ENCODE measurements around the gene CEP350.

CEP350 gene

DNA sequence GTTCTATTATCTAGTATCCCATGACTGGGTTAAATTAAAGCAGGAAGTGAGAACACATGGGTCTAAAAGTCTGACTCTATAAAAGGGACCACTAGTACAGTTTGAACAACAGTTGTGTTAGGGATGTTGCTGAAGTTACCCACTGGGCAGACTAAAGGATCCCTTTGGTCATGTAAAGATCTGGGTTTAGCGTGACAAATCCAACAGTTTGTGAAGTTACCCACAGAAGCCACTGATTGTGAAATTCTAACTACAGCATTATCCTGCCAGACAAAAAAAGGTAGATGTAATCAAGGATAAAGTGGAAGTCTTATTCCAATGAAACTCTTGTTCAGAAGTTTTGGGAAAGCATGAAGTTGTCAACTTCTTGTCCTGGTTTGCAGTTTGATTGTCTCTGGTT is 205.7 kb downstream of the CEP350 start:
- no peak for DNase-seq

DNA sequence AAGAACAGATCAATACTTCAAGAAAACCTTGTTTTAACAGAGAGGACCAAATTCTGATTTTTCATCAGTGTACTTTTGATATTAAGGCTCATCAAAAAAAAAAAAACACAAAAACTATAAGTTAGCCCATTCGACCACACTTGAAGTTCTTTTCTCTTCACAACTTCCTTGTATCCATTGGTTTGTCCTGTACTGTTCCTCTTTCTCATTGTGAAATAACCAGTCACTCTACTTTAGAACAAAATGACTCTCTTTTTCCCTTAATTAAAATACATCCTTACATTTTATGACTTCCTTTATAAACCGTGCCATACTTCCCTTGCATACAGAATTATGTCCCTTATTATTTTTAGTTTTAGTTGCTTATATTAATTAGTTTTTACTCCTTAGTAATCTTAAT is 208.4 kb downstream of the CEP350 start:
- DNase-seq, result no peak

Data from stimulated activated CD4-positive, alpha-beta T cell treated with anti-CD3 and anti-CD28 coated beads, Interleukin-15, amount 100 ng/mL, for 24 hours (primary cell).